Measurements from ENCODE around the gene ARMC10.

DNA sequence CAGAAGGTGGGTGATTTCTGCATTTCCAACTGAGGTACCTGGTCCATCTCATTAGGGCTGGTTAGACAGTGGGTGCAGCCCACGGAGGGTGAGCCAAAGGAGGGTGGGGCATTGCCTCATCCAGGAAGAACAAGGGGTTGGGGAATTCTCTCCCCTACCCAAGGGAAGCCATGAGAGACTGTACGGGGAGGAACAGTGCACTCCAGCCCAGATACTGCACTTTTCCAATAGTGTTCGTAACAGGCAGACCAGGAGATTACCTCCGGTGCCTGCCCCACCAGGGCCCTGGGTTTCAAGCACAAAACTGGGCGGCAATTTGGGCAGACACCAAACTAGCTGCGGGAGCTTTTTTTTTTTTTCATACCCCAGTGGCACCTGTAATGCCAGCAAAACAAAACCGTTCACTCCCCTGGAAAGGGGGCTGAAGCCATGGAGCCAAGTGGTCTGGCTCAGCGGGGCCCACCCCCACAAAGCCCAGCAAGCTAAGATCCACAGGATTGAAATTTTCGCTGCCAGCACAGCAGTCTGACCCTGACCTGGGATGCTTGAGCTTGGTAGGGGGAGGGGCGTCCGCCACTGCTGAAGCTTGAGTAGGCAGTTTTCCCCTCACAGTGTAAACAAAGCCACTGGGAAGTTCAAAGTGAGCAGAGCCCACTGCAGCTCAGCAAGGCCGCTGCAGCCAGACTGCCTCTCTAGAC, 31.2 kb downstream of the ARMC10 start:
- TF ChIP-seq ZBTB7A (IDR thresholded peaks at IDR 0.05; ENCODE audit: low read depth) (no peak), FOXM1 (IDR thresholded peaks at IDR 0.05; ENCODE audit: borderline replicate concordance, low read depth) (no peak), TCF12 (IDR thresholded peaks at IDR 0.05; ENCODE audit: low read depth) (no peak), CEBPB (IDR thresholded peaks at IDR 0.05) (no peak), EP300 (IDR thresholded peaks at IDR 0.05; ENCODE audit: borderline replicate concordance) (no peak), TAF1 (IDR thresholded peaks at IDR 0.05; ENCODE audit: low read depth) (no peak), RAD21 (IDR thresholded peaks at IDR 0.05; ENCODE audit: low read depth) (no peak), TEAD4 (IDR thresholded peaks at IDR 0.05) (no peak)
- TF ChIP-seq, protein P1, sequence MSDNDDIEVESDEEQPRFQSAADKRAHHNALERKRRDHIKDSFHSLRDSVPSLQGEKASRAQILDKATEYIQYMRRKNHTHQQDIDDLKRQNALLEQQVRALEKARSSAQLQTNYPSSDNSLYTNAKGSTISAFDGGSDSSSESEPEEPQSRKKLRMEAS (IDR thresholded peaks at IDR 0.05), result no peak
- TF ChIP-seq, protein P2, sequence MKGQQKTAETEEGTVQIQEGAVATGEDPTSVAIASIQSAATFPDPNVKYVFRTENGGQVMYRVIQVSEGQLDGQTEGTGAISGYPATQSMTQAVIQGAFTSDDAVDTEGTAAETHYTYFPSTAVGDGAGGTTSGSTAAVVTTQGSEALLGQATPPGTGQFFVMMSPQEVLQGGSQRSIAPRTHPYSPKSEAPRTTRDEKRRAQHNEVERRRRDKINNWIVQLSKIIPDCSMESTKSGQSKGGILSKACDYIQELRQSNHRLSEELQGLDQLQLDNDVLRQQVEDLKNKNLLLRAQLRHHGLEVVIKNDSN (IDR thresholded peaks at IDR 0.05), result no peak
- TF ChIP-seq, protein P3, sequence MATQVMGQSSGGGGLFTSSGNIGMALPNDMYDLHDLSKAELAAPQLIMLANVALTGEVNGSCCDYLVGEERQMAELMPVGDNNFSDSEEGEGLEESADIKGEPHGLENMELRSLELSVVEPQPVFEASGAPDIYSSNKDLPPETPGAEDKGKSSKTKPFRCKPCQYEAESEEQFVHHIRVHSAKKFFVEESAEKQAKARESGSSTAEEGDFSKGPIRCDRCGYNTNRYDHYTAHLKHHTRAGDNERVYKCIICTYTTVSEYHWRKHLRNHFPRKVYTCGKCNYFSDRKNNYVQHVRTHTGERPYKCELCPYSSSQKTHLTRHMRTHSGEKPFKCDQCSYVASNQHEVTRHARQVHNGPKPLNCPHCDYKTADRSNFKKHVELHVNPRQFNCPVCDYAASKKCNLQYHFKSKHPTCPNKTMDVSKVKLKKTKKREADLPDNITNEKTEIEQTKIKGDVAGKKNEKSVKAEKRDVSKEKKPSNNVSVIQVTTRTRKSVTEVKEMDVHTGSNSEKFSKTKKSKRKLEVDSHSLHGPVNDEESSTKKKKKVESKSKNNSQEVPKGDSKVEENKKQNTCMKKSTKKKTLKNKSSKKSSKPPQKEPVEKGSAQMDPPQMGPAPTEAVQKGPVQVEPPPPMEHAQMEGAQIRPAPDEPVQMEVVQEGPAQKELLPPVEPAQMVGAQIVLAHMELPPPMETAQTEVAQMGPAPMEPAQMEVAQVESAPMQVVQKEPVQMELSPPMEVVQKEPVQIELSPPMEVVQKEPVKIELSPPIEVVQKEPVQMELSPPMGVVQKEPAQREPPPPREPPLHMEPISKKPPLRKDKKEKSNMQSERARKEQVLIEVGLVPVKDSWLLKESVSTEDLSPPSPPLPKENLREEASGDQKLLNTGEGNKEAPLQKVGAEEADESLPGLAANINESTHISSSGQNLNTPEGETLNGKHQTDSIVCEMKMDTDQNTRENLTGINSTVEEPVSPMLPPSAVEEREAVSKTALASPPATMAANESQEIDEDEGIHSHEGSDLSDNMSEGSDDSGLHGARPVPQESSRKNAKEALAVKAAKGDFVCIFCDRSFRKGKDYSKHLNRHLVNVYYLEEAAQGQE (IDR thresholded peaks at IDR 0.05; ENCODE audit: low read depth), result no peak

Measured in Ishikawa (cell line).